HL-60/S4 treated with retinoic acid at 250 ng/mL for 4 days and 3 days (cell line): ENCODE results near the gene GDPD4.

Experiments used
- in situ Hi-C: fragments of 300-500 bp; cut with MboI; formaldehyde crosslinking; loops from 2 replicates; pipeline ENCODE4 v1.7.0; 2022; ENCODE audit warnings: low sequenced_read_pairs

GDPD4 gene

DNA sequence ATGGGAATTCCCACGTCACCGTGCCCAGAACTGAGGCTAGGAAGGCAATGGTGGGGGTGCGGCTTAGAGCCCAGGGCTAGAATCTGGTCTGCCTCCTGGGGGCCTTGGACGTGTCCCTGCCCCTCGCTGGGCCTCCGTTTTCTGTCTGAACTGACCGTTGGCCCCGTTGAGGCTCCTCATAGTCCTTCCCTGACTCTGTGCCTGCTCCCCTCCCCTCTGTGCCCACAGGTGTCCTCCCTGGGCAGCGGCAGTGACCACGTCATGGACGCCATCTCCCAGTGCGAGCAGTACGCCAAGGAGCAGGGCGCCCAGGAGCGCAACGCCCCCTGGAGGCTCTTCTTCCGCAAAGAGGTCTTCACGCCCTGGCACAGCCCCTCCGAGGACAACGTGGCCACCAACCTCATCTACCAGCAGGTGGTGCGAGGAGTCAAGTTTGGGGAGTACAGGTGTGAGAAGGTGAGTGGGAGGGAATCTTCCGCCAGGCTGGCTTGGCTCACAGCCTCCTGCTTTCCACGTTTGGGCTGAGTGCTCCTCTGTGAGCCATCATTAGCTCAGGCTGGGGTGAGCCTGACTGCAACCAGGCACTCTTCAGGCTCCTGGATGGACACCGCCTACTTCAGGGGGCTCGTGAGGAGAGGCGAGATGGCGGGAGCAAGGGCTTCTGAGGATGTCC is 109.5 kb downstream of the GDPD4 start:
- in situ Hi-C loops: no loop called here

DNA sequence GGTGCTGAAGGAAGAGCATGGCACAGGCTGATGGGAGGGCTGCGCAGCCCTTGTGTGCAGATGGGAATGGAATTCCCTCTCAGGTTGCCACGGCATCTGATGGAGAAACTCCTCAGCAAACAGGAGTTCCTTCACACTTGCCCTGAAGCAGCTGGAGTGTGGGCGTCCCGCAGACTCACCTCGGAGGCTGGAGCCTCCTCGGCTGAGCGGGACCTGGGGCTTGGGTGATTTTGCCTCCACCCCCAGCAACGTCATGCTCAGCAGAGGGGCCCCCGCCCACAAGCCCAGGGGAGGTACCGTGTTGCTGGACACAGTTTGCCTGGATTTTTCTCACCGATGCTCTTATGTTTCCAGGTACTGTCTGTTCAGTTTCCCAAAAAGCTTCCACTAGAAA is 110.1 kb downstream of the GDPD4 start:
- in situ Hi-C loops: no loop called here

DNA sequence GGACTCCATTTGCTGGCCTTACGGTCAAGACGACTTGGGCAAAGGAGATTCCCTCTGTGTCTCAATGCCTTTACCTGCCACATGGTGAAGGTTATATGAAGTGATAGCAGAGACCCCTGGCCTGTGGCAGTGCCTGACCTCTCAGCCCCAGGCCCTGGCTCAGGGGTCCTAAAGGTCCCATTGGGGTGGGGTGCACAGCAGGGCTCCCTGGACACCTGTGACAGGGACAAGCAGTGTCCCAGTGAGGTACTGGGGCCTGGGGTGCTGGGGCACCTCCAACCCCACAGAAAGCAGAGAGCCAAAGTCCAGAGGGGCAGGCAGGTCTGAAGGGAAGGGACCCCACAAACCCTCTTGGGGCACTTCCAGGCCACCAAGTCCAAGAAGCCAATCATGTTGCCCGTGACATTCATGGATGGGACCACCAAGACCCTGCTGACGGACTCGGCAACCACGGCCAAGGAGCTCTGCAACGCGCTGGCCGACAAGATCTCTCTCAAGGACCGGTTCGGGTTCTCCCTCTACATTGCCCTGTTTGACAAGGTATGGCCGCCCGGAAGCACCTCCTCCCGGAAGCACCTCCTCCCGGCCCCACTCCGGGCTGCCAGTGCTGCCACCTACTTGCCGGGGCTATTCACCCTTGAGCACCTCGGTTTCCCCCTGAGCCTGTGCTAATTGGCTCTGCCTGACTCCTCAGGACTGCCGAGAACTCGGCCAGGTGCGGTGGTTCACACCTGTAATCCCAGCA is 111.0 kb downstream of the GDPD4 start:
- in situ Hi-C loops: no loop called here

DNA sequence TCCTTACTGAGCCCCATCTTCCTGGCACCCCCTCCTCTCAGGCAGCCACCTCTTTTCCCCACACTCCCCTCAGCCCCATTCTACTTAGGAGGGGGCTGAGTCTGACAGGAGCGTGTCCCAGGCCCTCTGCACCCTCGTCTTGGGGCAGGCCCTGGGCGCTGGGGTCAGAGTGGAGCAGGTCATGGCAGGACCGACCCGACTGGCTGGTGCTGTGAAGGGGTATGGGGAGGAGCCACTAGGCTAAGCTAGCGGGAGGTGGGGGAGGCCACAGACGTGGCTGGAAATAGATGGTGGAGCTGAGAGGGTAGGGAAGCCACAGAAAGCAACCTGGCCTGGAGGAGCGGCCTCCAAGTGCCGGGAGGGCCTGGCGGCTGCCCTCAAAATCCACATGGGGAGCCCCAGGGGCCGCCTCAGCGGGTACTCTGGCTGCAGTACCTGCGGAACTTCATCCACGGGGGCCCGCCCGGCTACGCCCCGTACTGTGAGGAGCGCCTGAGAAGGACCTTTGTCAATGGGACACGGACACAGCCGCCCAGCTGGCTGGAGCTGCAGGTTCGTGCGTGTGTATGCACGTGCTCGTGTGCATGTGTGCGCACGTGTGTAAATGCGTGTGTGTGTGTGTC is 111.8 kb downstream of the GDPD4 start:
- in situ Hi-C loops: no loop called here

DNA sequence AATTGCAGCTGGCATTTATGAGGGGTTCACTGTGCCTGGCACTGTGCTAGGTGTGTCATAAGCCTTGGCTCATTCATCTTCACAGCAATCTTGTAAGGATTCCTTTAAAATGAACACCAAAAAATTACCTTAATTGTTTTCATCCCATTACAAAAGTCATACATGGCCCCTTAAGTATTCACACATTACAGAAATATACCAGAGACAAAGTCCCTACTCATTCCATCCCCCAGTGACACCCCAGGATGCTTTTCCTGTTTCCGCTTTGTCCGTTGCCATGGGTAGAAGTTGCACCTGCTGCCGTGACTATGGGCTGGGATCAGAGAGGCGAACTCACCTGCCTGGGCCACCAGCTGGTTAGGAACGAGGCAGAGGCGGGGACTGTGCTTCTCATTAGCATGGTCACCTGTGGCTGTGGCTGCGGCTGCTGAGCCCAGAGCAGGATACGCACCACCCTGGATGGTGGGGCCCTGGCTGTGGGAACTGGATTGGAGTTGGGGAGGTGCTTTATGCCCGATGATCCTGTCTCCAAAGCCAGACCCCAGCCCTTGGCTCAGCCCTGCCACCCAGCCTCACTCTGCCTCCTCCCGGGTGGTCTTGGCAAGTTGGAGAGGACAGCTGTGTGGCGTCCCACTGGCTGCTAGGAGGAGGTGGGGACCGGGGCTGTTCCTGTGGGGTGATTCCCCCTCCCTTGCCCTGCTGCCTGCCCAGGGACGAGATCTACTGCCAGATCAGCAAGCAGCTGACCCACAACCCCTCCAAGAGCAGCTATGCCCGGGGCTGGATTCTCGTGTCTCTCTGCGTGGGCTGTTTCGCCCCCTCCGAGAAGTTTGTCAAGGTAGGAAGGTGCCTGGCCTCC is 112.6 kb downstream of the GDPD4 start:
- in situ Hi-C loops: no loop called here

GRCh38 chr11:77187776-77188632 is 113.5 kb downstream of the GDPD4 start:
- in situ Hi-C loops: no loop called here

GRCh38 chr11:77187111-77187750 is 114.3 kb downstream of the GDPD4 start:
- in situ Hi-C loops: no loop called here

GRCh38 chr11:77186302-77186701 is 115.2 kb downstream of the GDPD4 start:
- in situ Hi-C loops: no loop called here

DNA sequence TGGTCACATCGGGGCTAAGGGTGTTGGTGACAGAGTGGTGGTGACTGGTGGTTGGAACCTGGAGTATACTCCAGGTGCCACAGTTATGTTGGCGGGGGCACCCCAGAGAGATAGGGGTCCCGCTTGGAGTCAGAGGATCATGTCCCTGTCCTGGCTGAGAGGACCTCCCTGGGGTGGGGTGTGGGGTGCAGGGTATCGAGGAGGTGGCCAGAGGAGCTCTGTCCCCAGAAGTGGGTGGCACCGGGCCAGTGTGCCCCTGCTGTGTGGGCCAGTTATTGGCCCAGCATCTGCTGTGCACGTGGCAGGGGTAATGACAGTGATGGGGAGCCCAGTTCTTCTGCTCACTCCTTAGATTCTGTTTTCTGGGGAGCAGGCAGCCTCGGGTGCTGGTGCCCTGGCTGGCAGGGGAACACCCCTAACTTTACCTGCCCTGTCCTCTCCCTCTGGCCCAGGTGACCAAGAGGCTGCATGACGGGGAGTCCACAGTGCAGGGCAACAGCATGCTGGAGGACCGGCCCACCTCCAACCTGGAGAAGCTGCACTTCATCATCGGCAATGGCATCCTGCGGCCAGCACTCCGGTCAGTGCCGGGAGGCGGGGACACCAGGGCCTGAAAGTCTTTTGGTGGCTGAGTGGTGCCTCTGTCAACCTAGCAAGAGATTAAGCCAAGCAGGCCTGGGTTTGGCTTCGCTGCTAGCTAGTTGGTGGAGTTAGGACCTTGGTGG is 117.2 kb downstream of the GDPD4 start:
- in situ Hi-C loops: no loop called here

DNA sequence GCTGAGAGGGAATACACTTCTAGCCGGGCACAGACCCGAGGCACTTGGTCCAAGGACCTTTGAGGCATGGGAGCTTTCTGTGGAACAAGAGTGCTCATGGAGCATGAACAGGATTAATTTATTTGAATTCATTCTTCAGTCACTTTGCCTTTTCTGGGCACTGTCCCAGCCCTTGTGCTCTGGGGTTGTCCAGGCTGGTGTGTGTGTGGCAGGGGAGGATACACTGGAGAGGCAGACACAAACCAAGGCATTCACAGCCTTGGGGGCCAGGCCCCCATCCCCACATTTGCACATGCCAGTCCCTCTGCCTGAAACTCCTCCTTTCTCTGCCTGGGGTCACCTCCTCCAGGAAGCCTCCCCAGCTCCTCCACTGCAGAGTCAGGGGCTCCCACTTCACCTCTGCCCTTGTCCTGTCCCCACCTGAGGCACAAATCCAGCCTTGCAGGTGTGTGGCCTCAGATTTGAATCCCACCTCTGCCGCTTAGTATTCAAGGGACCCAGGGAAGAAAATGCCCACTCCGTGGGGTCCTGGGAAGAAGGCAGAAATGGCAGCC is 118.0 kb downstream of the GDPD4 start:
- in situ Hi-C loops: no loop called here

- in situ Hi-C loops: no loop called here
Measured at GRCh38 chr11:77182542-77183430, 118.7 kb downstream of the GDPD4 start.

GRCh38 chr11:77181799-77182541 is 119.5 kb downstream of the GDPD4 start:
- in situ Hi-C loops: no loop called here

DNA sequence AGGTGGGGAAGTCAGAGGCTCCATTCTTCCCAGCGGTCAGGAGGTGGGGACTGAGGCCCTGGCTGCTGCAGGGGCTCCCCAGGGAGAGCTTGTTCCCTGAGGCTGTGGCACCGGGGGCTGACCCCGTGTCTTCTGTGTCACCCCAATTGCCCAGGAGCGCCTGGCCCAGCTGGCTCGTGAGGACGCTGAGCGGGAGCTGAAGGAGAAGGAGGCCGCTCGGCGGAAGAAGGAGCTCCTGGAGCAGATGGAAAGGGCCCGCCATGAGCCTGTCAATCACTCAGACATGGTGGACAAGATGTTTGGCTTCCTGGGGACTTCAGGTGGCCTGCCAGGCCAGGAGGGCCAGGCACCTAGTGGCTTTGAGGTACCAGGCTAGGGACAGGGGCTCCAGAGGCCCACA is 120.3 kb downstream of the GDPD4 start:
- in situ Hi-C loops: no loop called here

- in situ Hi-C loops: no loop called here
Measured at GRCh38 chr11:77180346-77180745, 121.1 kb downstream of the GDPD4 start.

GRCh38 chr11:77179681-77180080 is 121.8 kb downstream of the GDPD4 start:
- in situ Hi-C loops: no loop called here

- in situ Hi-C loops: no loop called here
Measured at GRCh38 chr11:77179048-77179447, 122.4 kb downstream of the GDPD4 start.

GRCh38 chr11:77178150-77178549 is 123.3 kb downstream of the GDPD4 start:
- in situ Hi-C loops: no loop called here
